22Rv1 (cell line): ENCODE data around the gene RSF1.

Experiments
- CTCF ChIP-seq: fragments of 450-650 bp; IDR thresholded peaks from 2 replicates; pipeline ENCODE4 v1.5.1; 2017; ENCODE audit warnings: mild to moderate bottlenecking
- ZFX ChIP-seq: fragments of 450-650 bp; IDR thresholded peaks from 2 replicates; pipeline ENCODE4 v1.6.1; 2017; ENCODE audit warnings: antibody characterized with exemption, borderline replicate concordance

- no peak for TF ChIP-seq CTCF
- TF ChIP-seq ZFX = no peak
Measured at GRCh38 chr11:77669848-77670511, 150.5 kb downstream of the RSF1 start.
